ENCODE results near the gene CPVL.

- TF ChIP-seq, protein P1, sequence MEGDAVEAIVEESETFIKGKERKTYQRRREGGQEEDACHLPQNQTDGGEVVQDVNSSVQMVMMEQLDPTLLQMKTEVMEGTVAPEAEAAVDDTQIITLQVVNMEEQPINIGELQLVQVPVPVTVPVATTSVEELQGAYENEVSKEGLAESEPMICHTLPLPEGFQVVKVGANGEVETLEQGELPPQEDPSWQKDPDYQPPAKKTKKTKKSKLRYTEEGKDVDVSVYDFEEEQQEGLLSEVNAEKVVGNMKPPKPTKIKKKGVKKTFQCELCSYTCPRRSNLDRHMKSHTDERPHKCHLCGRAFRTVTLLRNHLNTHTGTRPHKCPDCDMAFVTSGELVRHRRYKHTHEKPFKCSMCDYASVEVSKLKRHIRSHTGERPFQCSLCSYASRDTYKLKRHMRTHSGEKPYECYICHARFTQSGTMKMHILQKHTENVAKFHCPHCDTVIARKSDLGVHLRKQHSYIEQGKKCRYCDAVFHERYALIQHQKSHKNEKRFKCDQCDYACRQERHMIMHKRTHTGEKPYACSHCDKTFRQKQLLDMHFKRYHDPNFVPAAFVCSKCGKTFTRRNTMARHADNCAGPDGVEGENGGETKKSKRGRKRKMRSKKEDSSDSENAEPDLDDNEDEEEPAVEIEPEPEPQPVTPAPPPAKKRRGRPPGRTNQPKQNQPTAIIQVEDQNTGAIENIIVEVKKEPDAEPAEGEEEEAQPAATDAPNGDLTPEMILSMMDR (IDR thresholded peaks at IDR 0.05): no peak
- TF ChIP-seq EZH2 (IDR thresholded peaks at IDR 0.05) (no peak), EZH2phosphoT487 (IDR thresholded peaks at IDR 0.05) (no peak)
Observed at GRCh38 chr7:29185613-29186012, 39.3 kb upstream of the CPVL start.

Measured in neural progenitor cell (in vitro differentiated cells).